AG04449 (cell line): ENCODE data around the gene CHD2.

Experiments
- CTCF ChIA-PET: fragments of 350-600 bp; formaldehyde crosslinking; extraction: SDS; loops from one replicate; lab custom pipeline; 2021; ENCODE audit warnings: antibody characterized with exemption; lab: Yijun Ruan, JAX
- POLR2A ChIA-PET: fragments of 400-600, 350-600 bp; formaldehyde crosslinking; extraction: SDS; loops from one replicate; lab custom pipeline; 2020; ENCODE audit warnings: antibody characterized with exemption, inconsistent platforms; lab: Yijun Ruan, JAX
- DNase-seq: peaks from one replicate; pipeline ENCODE4 v3.0.0-alpha.2; 2010; ENCODE audit warnings: low read depth, low spot score
- H3K4me3 ChIP-seq: 2 replicates; pipeline ENCODE4 v1.5.1; 2011; ENCODE audit warnings: low read depth, mild to moderate bottlenecking, control low read depth, low read length
- TF ChIP-seq, protein P1 (sequence below): IDR thresholded peaks from one replicate; pipeline ENCODE4 v1.5.1; 2011; ENCODE audit warnings: mild to moderate bottlenecking, moderate library complexity, low read length, control low read depth, inconsistent platforms; ENCODE audit not compliant: insufficient read depth; ENCODE audit errors: missing control alignments

CHD2 gene

DNA sequence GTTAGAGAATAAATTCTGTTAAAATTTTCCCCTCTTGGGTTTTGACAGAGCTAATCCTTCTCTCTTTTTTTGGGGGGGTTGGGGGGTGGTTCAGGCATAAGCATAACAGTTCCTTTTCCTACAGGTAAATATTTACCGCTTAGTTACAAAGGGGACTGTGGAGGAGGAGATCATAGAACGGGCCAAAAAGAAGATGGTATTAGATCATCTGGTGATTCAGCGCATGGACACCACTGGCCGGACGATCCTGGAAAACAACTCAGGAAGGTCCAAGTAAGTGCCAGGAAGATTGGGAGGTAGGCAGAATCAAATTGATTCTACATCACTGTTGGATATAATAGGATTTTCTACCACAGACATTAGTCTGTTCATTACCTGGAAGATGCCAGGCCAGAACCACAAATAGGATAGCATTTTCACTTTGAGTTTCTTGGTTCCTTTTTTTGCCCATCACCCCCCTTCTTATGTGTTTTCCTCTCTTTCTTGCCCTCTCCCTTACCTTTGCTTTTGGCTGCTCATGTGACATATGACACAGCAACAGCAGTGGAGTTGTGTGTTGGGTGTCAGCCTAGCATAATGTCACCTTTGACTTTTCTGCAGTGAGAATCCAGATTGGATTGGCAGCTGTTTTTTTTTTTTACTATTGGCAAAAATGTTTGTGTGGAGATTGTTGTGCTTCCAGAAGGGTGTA lies 79.0 kb downstream of the CHD2 start:
- CTCF ChIA-PET = interaction anchor here (1.3 to 1.7 kb wide), 2 partner anchors 13 to 62 kb away, joined by 3 read pairs; no protein-coding TSS in a partner anchor

DNA sequence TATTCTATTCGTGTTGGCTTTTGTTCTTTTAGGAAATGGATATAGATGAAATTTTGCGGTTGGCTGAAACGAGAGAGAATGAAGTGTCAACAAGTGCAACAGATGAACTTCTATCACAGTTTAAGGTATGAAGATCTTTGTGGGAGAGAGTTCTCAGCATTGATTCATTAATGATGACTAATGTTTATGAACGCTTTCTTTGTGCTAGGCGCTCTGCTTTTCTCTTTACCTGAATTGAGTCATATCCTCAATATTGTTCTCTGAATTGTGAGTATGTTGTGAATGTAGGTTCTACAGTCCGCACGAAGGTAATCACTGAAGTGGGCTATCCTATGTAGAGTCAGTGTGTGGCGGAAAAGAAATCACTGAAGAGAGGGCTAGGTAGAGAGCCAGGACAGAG lies 81.2 kb downstream of the CHD2 start:
- CTCF ChIA-PET = interaction anchor here (1.6 to 1.7 kb wide), 2 partner anchors 18 to 183 kb away, joined by 3 to 7 read pairs; no protein-coding TSS in a partner anchor
- H3K4me3 ChIP-seq = no peak overlapping the region
- POLR2A ChIA-PET = no interaction called here

More for the DNA sequence above, 79.0 kb downstream of the CHD2 start:
- POLR2A ChIA-PET = no interaction called here
- H3K4me3 ChIP-seq = no peak overlapping the region
- no peak for DNase-seq
- TF ChIP-seq, protein P1, sequence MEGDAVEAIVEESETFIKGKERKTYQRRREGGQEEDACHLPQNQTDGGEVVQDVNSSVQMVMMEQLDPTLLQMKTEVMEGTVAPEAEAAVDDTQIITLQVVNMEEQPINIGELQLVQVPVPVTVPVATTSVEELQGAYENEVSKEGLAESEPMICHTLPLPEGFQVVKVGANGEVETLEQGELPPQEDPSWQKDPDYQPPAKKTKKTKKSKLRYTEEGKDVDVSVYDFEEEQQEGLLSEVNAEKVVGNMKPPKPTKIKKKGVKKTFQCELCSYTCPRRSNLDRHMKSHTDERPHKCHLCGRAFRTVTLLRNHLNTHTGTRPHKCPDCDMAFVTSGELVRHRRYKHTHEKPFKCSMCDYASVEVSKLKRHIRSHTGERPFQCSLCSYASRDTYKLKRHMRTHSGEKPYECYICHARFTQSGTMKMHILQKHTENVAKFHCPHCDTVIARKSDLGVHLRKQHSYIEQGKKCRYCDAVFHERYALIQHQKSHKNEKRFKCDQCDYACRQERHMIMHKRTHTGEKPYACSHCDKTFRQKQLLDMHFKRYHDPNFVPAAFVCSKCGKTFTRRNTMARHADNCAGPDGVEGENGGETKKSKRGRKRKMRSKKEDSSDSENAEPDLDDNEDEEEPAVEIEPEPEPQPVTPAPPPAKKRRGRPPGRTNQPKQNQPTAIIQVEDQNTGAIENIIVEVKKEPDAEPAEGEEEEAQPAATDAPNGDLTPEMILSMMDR = no peak

DNA sequence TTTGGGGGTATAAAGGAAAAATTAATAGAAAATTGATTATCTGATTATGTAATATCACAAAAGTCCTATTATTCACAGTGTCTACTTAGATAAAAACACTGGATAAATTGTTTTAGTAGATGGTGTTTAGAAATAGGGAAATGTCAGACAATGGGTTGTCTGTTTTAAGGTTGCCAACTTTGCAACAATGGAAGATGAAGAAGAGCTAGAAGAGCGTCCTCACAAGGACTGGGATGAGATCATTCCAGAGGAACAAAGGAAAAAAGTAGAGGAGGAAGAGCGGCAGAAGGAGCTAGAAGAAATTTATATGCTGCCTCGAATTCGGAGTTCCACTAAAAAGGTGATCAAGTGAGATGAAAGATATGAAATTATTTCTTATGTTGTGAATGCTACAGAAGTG lies 84.0 kb downstream of the CHD2 start:
- CTCF ChIA-PET = interaction anchor here (0.9 to 1.2 kb wide), 3 partner anchors 9 to 182 kb away, joined by 3 to 4 read pairs (median 3); no protein-coding TSS in a partner anchor
- POLR2A ChIA-PET = no interaction called here
- no peak for DNase-seq
- H3K4me3 ChIP-seq = no peak overlapping the region
- TF ChIP-seq, protein P1 = no peak

More for the DNA sequence above, 81.2 kb downstream of the CHD2 start:
- DNase-seq = no peak
- TF ChIP-seq, protein P1 = no peak

DNA sequence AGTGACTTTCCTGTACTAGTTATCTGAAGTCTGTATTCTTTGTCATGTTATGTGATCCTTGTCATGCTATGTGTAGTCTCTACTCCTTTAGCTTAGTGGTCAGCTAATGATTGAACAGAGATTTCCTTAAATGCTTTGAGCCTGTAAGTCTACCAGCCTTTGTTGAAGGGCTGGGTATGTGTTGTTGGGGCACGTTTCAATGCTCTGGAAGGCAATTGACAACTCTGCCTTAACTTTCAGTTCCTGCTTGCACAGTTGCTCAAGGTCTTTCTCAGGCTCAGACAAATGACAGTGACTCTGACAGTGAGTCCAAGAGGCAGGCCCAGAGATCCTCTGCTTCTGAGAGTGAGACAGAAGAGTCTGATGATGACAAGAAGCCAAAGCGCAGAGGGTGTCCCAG lies 89.3 kb downstream of the CHD2 start:
- POLR2A ChIA-PET = no interaction called here
- TF ChIP-seq, protein P1 = no peak
- CTCF ChIA-PET = interaction anchor here (0.9 to 2.7 kb wide), 3 partner anchors 12 to 193 kb away, joined by 3 to 11 read pairs (median 4); no protein-coding TSS in a partner anchor

DNA sequence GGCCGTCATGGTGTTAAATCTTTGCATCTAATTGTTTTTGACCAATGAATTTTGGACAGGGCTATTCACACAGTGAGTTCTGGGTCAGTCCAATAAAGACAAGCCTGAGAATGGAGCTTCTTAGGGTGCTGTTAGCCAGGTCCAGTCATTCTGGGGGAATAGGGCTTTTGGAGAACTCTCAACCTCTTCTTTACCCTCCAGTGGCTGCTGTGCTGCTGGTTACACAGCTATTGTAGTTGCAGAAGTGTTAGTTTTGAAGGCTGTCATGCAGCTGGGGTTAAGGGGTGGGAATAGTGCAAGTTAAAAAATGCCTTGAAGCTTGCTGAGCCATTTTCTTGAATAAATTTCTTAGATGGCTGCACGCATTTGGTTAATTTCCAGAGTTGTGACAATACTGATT lies 89.9 kb downstream of the CHD2 start:
- no peak for DNase-seq
- POLR2A ChIA-PET = no interaction called here
- CTCF ChIA-PET = interaction anchor here (0.9 to 2.7 kb wide), 4 partner anchors 11 to 193 kb away, joined by 3 to 11 read pairs (median 4); no protein-coding TSS in a partner anchor

More for the DNA sequence above, 89.3 kb downstream of the CHD2 start:
- no peak for DNase-seq
- H3K4me3 ChIP-seq = no peak overlapping the region

DNA sequence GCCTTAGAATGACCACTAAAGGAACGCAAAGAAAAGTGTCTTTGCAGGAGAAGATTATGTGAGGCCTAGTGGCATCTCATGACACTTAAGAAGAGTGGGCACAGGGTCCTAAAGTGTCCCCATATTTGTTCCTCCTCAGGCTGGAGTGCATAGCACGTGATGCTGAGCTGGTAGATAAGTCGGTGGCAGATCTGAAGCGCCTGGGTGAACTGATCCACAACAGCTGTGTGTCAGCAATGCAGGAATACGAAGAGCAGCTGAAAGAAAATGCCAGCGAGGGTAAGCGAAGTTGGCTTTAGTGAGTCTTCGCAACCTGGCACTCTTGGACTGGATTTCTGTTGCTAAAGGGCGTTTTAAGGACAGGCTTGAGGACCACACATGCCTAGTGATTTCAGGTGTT lies 92.6 kb downstream of the CHD2 start:
- POLR2A ChIA-PET = no interaction called here
- TF ChIP-seq, protein P1 = no peak

More for the DNA sequence above, 89.9 kb downstream of the CHD2 start:
- no peak overlapping the region for H3K4me3 ChIP-seq
- TF ChIP-seq, protein P1 = no peak

More for the DNA sequence above, 92.6 kb downstream of the CHD2 start:
- H3K4me3 ChIP-seq = no peak overlapping the region
- CTCF ChIA-PET = interaction anchor here (0.5 to 1.6 kb wide), 5 partner anchors 8 to 195 kb away, joined by 3 to 4 read pairs (median 3); no protein-coding TSS in a partner anchor
- no peak for DNase-seq
